ENCODE measurements around the gene CASP3.
"Not testable (repeated sequence)": the region's sequence is repeated elsewhere in the genome, so short reads cannot be mapped to it uniquely, and the experiment has no call there.

CASP3 gene

DNA sequence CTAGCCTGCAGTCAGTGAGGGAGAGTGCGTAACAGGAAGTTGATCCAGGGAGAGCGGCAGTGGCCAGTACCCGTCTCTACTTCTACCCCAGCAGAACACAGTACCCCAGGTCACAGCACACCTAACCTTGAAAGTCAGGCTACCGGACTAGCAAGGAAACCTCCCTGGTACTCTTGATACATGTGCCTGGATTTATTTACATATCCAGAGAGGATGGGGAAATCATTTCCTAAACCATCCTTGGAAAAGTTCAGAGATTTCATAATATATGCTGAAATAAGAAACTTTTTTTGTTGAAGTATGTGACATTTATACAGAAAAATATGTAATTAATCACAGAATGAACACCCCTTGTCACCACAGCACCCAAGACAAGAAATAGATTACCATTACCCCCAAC is 24.8 kb upstream of the CASP3 start:
- TF ChIP-seq ZNF274 (IDR thresholded peaks at IDR 0.05; ENCODE audit: low read depth, low read length), result no peak
- no peak overlapping the region for H3K4me3 ChIP-seq (ENCODE audit: low read length)

GRCh38 chr4:184672741-184673140 is 23.5 kb upstream of the CASP3 start:
- no peak overlapping the region for H3K4me3 ChIP-seq (ENCODE audit: low read length)
- no peak for TF ChIP-seq ZNF274 (IDR thresholded peaks at IDR 0.05; ENCODE audit: low read depth, low read length)

GRCh38 chr4:184671101-184671500 is 21.9 kb upstream of the CASP3 start:
- no peak for TF ChIP-seq ZNF274 (IDR thresholded peaks at IDR 0.05; ENCODE audit: low read depth, low read length)
- H3K4me3 ChIP-seq (ENCODE audit: low read length), result no peak overlapping the region

DNA sequence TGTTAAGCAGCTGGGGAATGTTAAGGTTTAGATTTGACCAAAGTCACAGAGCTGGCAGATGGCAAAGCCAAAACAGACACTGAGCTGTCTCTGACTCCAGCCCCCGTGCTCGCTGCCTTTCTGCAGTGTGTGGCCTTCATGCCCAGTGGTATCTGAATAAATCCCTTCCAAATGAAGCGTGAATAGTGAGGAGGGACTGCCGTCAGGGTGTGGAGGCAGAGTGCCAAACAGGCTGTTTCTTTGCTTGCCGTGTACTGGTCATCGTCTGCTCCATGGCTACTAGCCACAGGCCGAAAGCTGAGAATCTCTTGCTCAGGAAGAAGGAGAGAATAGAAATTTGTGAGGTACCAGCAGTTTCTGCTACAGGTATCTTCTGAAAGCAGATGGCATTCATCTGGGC is 20.0 kb upstream of the CASP3 start:
- no peak for TF ChIP-seq ZNF274 (IDR thresholded peaks at IDR 0.05; ENCODE audit: low read depth, low read length)
- H3K4me3 ChIP-seq (ENCODE audit: low read length), result no peak overlapping the region

- TF ChIP-seq ZNF274 (IDR thresholded peaks at IDR 0.05; ENCODE audit: low read depth, low read length), result no peak
- no peak overlapping the region for H3K4me3 ChIP-seq (ENCODE audit: low read length)
Observed at GRCh38 chr4:184668511-184669114, 19.4 kb upstream of the CASP3 start.

DNA sequence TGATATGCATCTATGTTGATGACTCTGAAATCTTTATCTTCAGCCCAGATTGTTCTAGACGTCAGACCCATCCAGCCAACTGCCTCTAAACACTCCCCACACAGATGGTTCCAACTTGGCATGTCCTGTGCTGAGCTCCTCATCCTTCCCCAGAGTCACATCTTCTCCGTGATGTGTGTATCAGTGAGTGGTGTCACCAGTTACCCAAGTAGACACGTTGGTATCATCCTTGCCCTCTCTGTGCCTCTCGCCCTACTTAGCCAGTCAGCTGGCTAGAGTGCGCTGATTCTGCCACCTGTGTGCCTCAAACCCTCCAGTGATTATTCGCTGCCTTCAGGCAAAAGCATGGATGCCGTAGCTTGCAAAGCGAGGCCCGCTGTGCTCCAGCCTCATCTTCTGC is 18.8 kb upstream of the CASP3 start:
- H3K4me3 ChIP-seq (ENCODE audit: low read length), result no peak overlapping the region
- no peak for TF ChIP-seq ZNF274 (IDR thresholded peaks at IDR 0.05; ENCODE audit: low read depth, low read length)

GRCh38 chr4:184666670-184667069 is 17.4 kb upstream of the CASP3 start:
- no peak overlapping the region for H3K4me3 ChIP-seq (ENCODE audit: low read length)
- no peak for TF ChIP-seq ZNF274 (IDR thresholded peaks at IDR 0.05; ENCODE audit: low read depth, low read length)

GRCh38 chr4:184664445-184665210 is 15.4 kb upstream of the CASP3 start:
- no peak overlapping the region for H3K4me3 ChIP-seq (ENCODE audit: low read length)
- no peak for TF ChIP-seq ZNF274 (IDR thresholded peaks at IDR 0.05; ENCODE audit: low read depth, low read length)

DNA sequence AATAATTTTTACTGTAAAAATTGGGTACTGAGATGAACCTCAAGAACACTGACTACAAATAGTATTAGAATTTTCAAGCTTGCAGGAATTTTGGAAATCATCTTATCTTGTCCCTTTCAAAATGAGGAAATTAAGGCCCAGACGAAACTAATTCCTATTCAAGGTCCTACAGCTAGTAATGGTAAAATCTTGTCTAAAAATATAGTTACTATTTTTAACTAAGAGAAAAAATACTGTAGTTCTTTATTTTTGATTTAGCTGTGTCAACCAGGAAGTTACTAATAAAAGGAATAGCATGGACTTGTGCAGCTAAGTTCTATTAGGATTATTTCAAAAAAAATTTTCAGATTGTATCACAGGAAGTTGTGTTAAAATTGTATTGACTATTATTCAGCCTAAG is 13.0 kb upstream of the CASP3 start:
- no peak overlapping the region for H3K4me3 ChIP-seq (ENCODE audit: low read length)
- TF ChIP-seq ZNF274 (IDR thresholded peaks at IDR 0.05; ENCODE audit: low read depth, low read length), result no peak

DNA sequence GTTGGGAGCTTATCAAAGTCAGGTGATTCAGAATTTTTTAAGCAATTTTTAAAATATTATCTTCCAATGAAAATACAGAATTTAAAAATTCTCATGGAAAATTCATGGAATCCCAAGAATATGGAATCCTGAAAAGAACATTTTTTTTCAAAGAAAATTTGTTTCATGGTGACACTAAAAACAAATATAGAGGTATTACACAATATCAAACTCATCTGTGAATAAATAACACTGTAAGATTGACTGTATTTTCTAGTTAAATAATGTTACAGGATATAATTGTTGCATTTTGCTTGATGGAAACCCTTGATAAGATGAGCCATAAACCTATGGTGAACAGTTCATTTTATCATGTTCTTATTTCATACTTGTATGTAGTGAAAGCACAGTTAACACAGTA is 11.7 kb upstream of the CASP3 start:
- TF ChIP-seq ZNF274 (IDR thresholded peaks at IDR 0.05; ENCODE audit: low read depth, low read length), result no peak
- H3K4me3 ChIP-seq (ENCODE audit: low read length), result no peak overlapping the region

DNA sequence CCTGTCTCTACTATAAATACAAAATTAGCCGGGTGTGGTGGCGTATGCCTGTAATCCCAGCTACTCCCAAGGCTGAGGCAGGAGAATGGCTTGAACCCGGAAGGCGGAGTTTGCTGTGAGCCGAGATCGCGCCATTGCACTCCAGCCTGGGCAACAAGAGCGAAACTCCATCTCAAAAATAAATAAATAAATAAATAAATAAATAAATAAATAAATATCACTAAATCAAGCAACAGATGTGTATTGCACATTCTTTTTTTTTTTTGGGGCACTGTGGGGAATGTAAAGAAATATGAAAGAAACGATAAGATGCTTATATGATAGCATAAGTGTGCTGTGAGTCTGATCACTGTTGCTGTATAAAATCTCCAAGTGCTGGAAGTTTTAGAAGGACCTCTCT is 8.6 kb upstream of the CASP3 start:
- H3K4me3 ChIP-seq (ENCODE audit: low read length), result not testable (repeated sequence)

- TF ChIP-seq ZNF274 (IDR thresholded peaks at IDR 0.05; ENCODE audit: low read depth, low read length), result no peak
Observed at GRCh38 chr4:184657144-184657543, 7.9 kb upstream of the CASP3 start.

GRCh38 chr4:184655889-184656869 is 6.9 kb upstream of the CASP3 start:
- TF ChIP-seq ZNF274 (IDR thresholded peaks at IDR 0.05; ENCODE audit: low read depth, low read length), result no peak
- H3K4me3 ChIP-seq (ENCODE audit: low read length), result no peak overlapping the region

More at GRCh38 chr4:184657144-184657543, 7.9 kb upstream of the CASP3 start:
- H3K4me3 ChIP-seq (ENCODE audit: low read length), result no peak overlapping the region

GRCh38 chr4:184653650-184654049 is 4.4 kb upstream of the CASP3 start:
- TF ChIP-seq ZNF274 (IDR thresholded peaks at IDR 0.05; ENCODE audit: low read depth, low read length), result no peak
- no peak overlapping the region for H3K4me3 ChIP-seq (ENCODE audit: low read length)

DNA sequence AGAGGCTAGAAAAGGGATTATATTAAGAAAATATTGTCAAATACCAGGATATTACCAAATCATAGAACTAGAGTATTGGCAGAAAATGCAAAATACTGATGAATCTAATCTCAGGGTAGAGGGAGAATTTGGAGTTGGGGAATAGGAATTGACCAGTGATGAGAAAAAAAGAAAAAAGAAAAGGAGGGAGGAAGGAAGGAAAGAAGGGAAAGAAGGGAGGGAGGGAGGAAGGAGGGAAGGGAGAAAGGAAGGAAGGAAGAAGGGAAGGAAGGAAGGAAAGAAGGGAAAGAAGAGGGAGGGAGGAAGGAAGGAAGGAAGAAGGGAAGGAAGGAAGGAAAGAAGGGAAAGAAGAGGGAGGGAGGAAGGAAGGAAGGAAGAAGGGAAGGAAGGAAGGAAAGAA is 3.4 kb upstream of the CASP3 start:
- not testable (repeated sequence) for H3K4me3 ChIP-seq (ENCODE audit: low read length)
